HepG2 (cell line): ENCODE results near the gene CHRNA5. TPM values are rescaled to one million over a fixed set of nuclear protein-coding genes. Genes with fewer than 3 reads are reported as not detected.
A peak's percentile ranks its signal among the peaks of the same experiment; 100 is the strongest.

Experiments
- ARID2 ChIP-seq: sonication (generic); formaldehyde crosslinking; IDR thresholded peaks from 2 replicates; pipeline ENCODE4 v1.8.1; 2022; ENCODE audit warnings: mild to moderate bottlenecking, missing genetic modification reagents, borderline replicate concordance
- ASH2L ChIP-seq: fragments of 300-600, 200-600 bp; sonication (generic); IDR thresholded peaks from 2 replicates; pipeline ENCODE4 v1.7.0; 2017; ENCODE audit warnings: low read depth, mild to moderate bottlenecking, moderate library complexity, mixed read lengths, low read length; ENCODE audit not compliant: insufficient read length
- CCDC6 ChIP-seq: sonication (generic); formaldehyde crosslinking; IDR thresholded peaks from 2 replicates; pipeline ENCODE4 v1.8.1; 2022; ENCODE audit warnings: mild to moderate bottlenecking, missing genetic modification reagents, moderate library complexity
- EED ChIP-seq: sonication (generic); formaldehyde crosslinking; IDR thresholded peaks from 2 replicates; pipeline ENCODE4 v1.5.0; 2020; ENCODE audit warnings: mild to moderate bottlenecking, missing genetic modification reagents
- ESRRA ChIP-seq: sonication (generic); formaldehyde crosslinking; IDR thresholded peaks from 2 replicates; pipeline ENCODE4 v1.5.1; 2020; ENCODE audit warnings: mild to moderate bottlenecking, low read depth, missing genetic modification reagents
- HNF4G ChIP-seq, 2 experiments: sonication (generic) in 1 of 2; formaldehyde crosslinking in 1 of 2; IDR thresholded peaks; 2 replicates each; pipeline versions ENCODE4 v1.4.0 to v1.6.1; 2011 to 2020; ENCODE audit warnings: borderline replicate concordance in 2 of 2, low read depth in 2 of 2, mild to moderate bottlenecking in 2 of 2, low read length in 1 of 2, missing genetic modification reagents in 1 of 2, moderate library complexity in 1 of 2
- HNRNPL ChIP-seq: fragments of 200-400 bp; formaldehyde crosslinking; IDR thresholded peaks from 2 replicates; pipeline ENCODE4 v1.6.1; 2017; ENCODE audit warnings: mild to moderate bottlenecking, low read depth, low read length
- HOXA3 ChIP-seq: sonication (generic); formaldehyde crosslinking; IDR thresholded peaks from 2 replicates; pipeline ENCODE4 v1.5.0; 2020; ENCODE audit warnings: missing genetic modification reagents
- IRX3 ChIP-seq: sonication (generic); formaldehyde crosslinking; IDR thresholded peaks from 2 replicates; pipeline ENCODE4 v1.8.1; 2023; ENCODE audit warnings: mild to moderate bottlenecking, low read depth, missing genetic modification reagents, borderline replicate concordance
- ISL2 ChIP-seq: sonication (generic); formaldehyde crosslinking; IDR thresholded peaks from 2 replicates; pipeline ENCODE4 v1.5.0; 2020; ENCODE audit warnings: missing genetic modification reagents
- KAT7 ChIP-seq: IDR thresholded peaks from 2 replicates; pipeline ENCODE4 v1.6.1; 2018; ENCODE audit warnings: borderline replicate concordance, missing compliant biosample characterization
- MED13 ChIP-seq: sonication (generic); formaldehyde crosslinking; IDR thresholded peaks from 2 replicates; pipeline ENCODE4 v1.5.0; 2020; ENCODE audit warnings: missing genetic modification reagents
- MLLT10 ChIP-seq: sonication (generic); formaldehyde crosslinking; IDR thresholded peaks from 2 replicates; pipeline ENCODE4 v1.4.0; 2020; ENCODE audit warnings: missing genetic modification reagents
- RXRB ChIP-seq: IDR thresholded peaks from 2 replicates; pipeline ENCODE4 v1.6.1; 2016; ENCODE audit warnings: borderline replicate concordance, missing genetic modification reagents, missing compliant biosample characterization
- SMAD1 ChIP-seq: sonication (generic); formaldehyde crosslinking; IDR thresholded peaks from 2 replicates; pipeline ENCODE4 v1.4.0; 2020; ENCODE audit warnings: missing genetic modification reagents, low read depth, mild to moderate bottlenecking, borderline replicate concordance
- ZBTB38 ChIP-seq: sonication (generic); formaldehyde crosslinking; IDR thresholded peaks from 2 replicates; pipeline ENCODE4 v1.5.1; 2020; ENCODE audit warnings: mild to moderate bottlenecking, missing genetic modification reagents
- ZFP36L1 ChIP-seq: sonication (generic); formaldehyde crosslinking; IDR thresholded peaks from 2 replicates; pipeline ENCODE4 v1.8.0; 2022; ENCODE audit warnings: mild to moderate bottlenecking, missing genetic modification reagents, moderate library complexity
- ZNF264 ChIP-seq: sonication (generic); formaldehyde crosslinking; IDR thresholded peaks from 2 replicates; pipeline ENCODE4 v1.4.0; 2020; ENCODE audit warnings: missing genetic modification reagents
- ZNF33A ChIP-seq: sonication (generic); formaldehyde crosslinking; IDR thresholded peaks from 2 replicates; pipeline ENCODE4 v1.5.1; 2020; ENCODE audit warnings: missing genetic modification reagents, mild to moderate bottlenecking, moderate library complexity, borderline replicate concordance
- ZNF510 ChIP-seq: sonication (generic); formaldehyde crosslinking; IDR thresholded peaks from 2 replicates; pipeline ENCODE4 v1.4.0; 2020; ENCODE audit warnings: low read depth, mild to moderate bottlenecking, missing genetic modification reagents
- ZNF543 ChIP-seq: sonication (generic); formaldehyde crosslinking; IDR thresholded peaks from 2 replicates; pipeline ENCODE4 v1.4.0; 2020; ENCODE audit warnings: mild to moderate bottlenecking, missing genetic modification reagents
- ZNF547 ChIP-seq: sonication (generic); formaldehyde crosslinking; IDR thresholded peaks from 2 replicates; pipeline ENCODE4 v1.5.1; 2020; ENCODE audit warnings: mild to moderate bottlenecking, missing genetic modification reagents
- ZNF549 ChIP-seq: sonication (generic); formaldehyde crosslinking; IDR thresholded peaks from 2 replicates; pipeline ENCODE4 v1.5.0; 2020; ENCODE audit warnings: missing genetic modification reagents
- ZNF782 ChIP-seq: sonication (generic); formaldehyde crosslinking; IDR thresholded peaks from 2 replicates; pipeline ENCODE4 v1.4.0; 2020; ENCODE audit warnings: missing genetic modification reagents, mild to moderate bottlenecking, borderline replicate concordance
- ZSCAN31 ChIP-seq: sonication (generic); formaldehyde crosslinking; IDR thresholded peaks from 2 replicates; pipeline ENCODE4 v1.5.0; 2020; ENCODE audit warnings: low read depth, mild to moderate bottlenecking, missing genetic modification reagents
- polyA plus RNA-seq, 8 experiments: library from polyadenylated mRNA; depleted of rRNA in 3 of 8; stranded (reverse) in 7 of 8; unstranded in 1 of 8; fragments of >200 nt; fragmentation: Illumina TruSeq in 4 of 8; extraction: Trizol in 4 of 8; gene quantifications; 2 replicates each; pipeline versions ENCODE4 v1.2.1 to v1.2.3, GENCODE V29; 2011 to 2016; ENCODE audit warnings: low read depth in 4 of 8, missing spikeins in 1 of 8, mixed read lengths in 1 of 8; ENCODE audit not compliant: insufficient read depth in 1 of 8
- total RNA-seq, 5 experiments: library from RNA; depleted of rRNA; stranded (reverse); fragments of >200 nt; fragmentation: Illumina TruSeq; extraction: Trizol; gene quantifications; 2 replicates each; pipeline ENCODE4 v1.2.3, GENCODE V29; 2016; ENCODE audit warnings: low read depth in 1 of 5
- TF ChIP-seq, protein P1 (sequence below): sonication (generic); IDR thresholded peaks from 2 replicates; pipeline ENCODE4 v1.6.1; 2016; ENCODE audit warnings: low read depth, borderline replicate concordance
- TF ChIP-seq, protein P2 (sequence below): sonication (generic); formaldehyde crosslinking; IDR thresholded peaks from 2 replicates; pipeline ENCODE4 v1.4.0; 2020; ENCODE audit warnings: missing genetic modification reagents, borderline replicate concordance
- TF ChIP-seq, protein P3 (sequence below): IDR thresholded peaks from 2 replicates; pipeline ENCODE4 v1.6.1; 2016; ENCODE audit warnings: missing genetic modification reagents, missing compliant biosample characterization

Gene CHRNA5
- total and polyA plus RNA-seq, 2 of the 13 experiments (the other 11 are each of a cell fraction or from before 2014, with no cell fraction given) = 3.7 to 10.5 TPM

DNA sequence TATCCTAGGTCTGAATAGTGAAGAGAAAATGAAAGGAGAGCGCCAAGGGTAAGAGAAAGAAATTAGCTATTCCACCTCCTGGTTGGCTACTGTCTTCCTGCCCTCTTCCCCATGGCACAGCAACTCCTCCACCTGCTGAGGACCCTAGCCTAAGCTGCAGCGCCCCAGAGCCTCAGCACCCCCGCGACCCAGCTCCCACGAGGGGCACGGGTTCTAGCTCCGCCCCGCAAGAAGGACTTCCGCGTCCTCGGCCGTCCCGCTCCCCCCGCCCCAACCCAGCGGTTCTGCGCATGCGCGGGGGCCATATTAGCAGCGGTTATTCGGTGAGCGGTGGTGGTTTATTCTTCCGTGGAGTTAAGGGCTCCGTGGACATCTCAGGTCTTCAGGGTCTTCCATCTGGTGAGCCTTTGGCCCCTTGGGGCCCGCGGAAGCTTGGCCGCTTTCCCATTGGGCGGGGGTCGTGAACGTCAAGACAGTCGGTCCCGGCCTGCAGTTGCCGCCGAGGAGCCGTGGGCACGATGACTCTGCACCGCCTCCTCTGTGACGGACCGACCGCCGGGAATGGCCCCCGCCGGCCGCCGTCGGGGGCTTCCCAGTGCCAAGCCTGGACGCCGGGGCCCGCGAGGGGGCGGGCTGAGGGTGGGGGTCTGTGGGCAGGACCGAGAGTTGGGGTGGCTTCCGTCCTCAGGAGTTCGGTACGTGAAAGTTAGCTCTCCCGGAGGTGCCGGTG, 25.0 kb upstream of the CHRNA5 start, which contains the start of gene PSMA4 (continued):
- TF ChIP-seq SMAD1 (CRISPR knock-in tag) (peak; percentile 37; the same call in 1 of the 2 replicates), ZSCAN31 (CRISPR knock-in tag) (peak; percentile 83), MED13 (CRISPR knock-in tag) (peak; percentile 57; the same call in 1 of the 2 replicates), ESRRA (CRISPR knock-in tag) (no peak), ISL2 (CRISPR knock-in tag) (peak; percentile 67; the same call in 1 of the 2 replicates), HNF4G (IDR thresholded peaks at IDR 0.05; ENCODE audit: borderline replicate concordance, low read depth, low read length) (no peak), HNF4G (CRISPR knock-in tag; IDR thresholded peaks at IDR 0.05; ENCODE audit: borderline replicate concordance, low read depth) (peak; percentile 61; the same call in 1 of the 2 replicates), ZNF782 (no peak), MLLT10 (CRISPR knock-in tag) (no peak), HOXA3 (CRISPR knock-in tag) (peak; percentile 67), EED (CRISPR knock-in tag) (no peak; the same call in 1 of the 2 replicates), ZNF264 (CRISPR knock-in tag) (peak; percentile 64), ZBTB38 (peak; percentile 40; the same call in 1 of the 2 replicates), HNRNPL (peak; percentile 68; the same call in 1 of the 2 replicates), ZNF33A (no peak), ZNF510 (CRISPR knock-in tag) (no peak), ARID2 (CRISPR knock-in tag) (0 out of 2 replicates have a peak, but pooled peaks have one; percentile 39), KAT7 (CRISPR knock-in tag) (peak; percentile 30; the same call in 1 of the 2 replicates), ZFP36L1 (CRISPR knock-in tag) (0 out of 2 replicates have a peak, but pooled peaks have one; percentile 64), ASH2L (peak; percentile 91), CCDC6 (CRISPR knock-in tag) (peak; percentile 22; the same call in 1 of the 2 replicates), IRX3 (CRISPR knock-in tag) (no peak), ZNF547 (CRISPR knock-in tag) (peak; percentile 69; the same call in 1 of the 2 replicates), ZNF543 (CRISPR knock-in tag) (0 out of 2 replicates have a peak, but pooled peaks have one; percentile 8), ZNF549 (CRISPR knock-in tag) (no peak), RXRB (CRISPR knock-in tag) (no peak; the same call in 1 of the 2 replicates)
- TF ChIP-seq, protein P1, sequence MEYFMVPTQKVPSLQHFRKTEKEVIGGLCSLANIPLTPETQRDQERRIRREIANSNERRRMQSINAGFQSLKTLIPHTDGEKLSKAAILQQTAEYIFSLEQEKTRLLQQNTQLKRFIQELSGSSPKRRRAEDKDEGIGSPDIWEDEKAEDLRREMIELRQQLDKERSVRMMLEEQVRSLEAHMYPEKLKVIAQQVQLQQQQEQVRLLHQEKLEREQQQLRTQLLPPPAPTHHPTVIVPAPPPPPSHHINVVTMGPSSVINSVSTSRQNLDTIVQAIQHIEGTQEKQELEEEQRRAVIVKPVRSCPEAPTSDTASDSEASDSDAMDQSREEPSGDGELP = no peak
- TF ChIP-seq, protein P2, sequence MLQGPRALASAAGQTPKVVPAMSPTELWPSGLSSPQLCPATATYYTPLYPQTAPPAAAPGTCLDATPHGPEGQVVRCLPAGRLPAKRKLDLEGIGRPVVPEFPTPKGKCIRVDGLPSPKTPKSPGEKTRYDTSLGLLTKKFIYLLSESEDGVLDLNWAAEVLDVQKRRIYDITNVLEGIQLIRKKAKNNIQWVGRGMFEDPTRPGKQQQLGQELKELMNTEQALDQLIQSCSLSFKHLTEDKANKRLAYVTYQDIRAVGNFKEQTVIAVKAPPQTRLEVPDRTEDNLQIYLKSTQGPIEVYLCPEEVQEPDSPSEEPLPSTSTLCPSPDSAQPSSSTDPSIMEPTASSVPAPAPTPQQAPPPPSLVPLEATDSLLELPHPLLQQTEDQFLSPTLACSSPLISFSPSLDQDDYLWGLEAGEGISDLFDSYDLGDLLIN (CRISPR knock-in tag) = peak; percentile 29; the same call in 1 of the 2 replicates
- TF ChIP-seq, protein P3, sequence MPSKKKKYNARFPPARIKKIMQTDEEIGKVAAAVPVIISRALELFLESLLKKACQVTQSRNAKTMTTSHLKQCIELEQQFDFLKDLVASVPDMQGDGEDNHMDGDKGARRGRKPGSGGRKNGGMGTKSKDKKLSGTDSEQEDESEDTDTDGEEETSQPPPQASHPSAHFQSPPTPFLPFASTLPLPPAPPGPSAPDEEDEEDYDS (CRISPR knock-in tag) = peak; percentile 91
